Diencephalon (tissue), 1 donor: Measurements from ENCODE around the gene FCGR3B. TPM values are rescaled to one million over a fixed set of nuclear protein-coding genes. Genes with fewer than 3 reads are reported as not detected.

Experiments used
- total RNA-seq: library from RNA; depleted of rRNA; stranded (reverse); fragments of >200 nt; gene quantifications from one replicate; pipeline ENCODE4 v1.2.3, GENCODE V29; 2014

FCGR3B gene
- 1.6 TPM for total RNA-seq

GRCh38 chr1:161631076-161631475 lies at the start of gene FCGR3B:
TSS of gene FCGR3B (minus strand) at chr1:161631176. CDS start at chr1:161631094, 82 bp downstream.

DNA sequence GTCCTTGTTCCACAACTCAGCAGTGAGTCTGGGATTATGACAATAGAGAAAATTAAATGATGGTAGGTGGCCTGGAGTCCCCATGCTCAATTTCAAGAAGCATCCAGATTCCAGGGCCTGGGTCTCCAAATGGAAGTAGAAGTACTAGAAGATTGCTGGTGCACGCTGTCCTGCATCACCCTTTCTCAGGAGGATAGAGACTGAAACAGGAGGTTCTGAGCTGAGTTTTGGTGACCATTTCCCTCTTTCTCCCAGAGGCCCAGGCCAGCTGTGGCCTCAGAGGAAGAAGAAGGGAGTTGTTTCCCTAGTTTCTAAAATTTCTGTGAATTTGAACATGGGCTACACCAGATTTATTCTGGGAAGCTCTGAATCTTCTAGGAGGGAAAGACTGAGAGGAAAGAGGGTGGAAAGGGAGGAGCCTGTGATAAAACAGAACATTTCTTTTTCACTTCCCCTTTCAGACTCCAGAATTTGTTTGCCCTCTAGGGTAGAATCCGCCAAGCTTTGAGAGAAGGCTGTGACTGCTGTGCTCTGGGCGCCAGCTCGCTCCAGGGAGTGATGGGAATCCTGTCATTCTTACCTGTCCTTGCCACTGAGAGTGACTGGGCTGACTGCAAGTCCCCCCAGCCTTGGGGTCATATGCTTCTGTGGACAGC lies 31.8 kb upstream of the FCGR3B start, which contains the start of gene FCGR2B:
Gene FCGR2B (plus strand): TSS at position 460 of the 656 bp plus-strand sequence. CDS start 99 bp downstream, at position 559.

Other genes with a start within 250 kb of the FCGR3B start
- gene FCGR2A, start 125.7 kb downstream of the FCGR3B start, total RNA-seq, result 15.5 TPM
- 1.2 TPM for gene HSPA6, start 106.6 kb downstream of the FCGR3B start, total RNA-seq
- gene FCGR3A, start 81.4 kb downstream of the FCGR3B start, total RNA-seq, result 11.1 TPM
- 0.46 TPM for gene FCGR2B, start 32.0 kb upstream of the FCGR3B start, total RNA-seq
- not detected for gene FCRLA, start 76.1 kb upstream of the FCGR3B start, total RNA-seq
- 1.4 TPM for gene FCRLB, start 90.4 kb upstream of the FCGR3B start, total RNA-seq
- 46.1 TPM for gene DUSP12, start 118.6 kb upstream of the FCGR3B start, total RNA-seq
- 34.8 TPM for gene ATF6, start 135.1 kb upstream of the FCGR3B start, total RNA-seq